Measurements from ENCODE around the gene ZNF549. TPM values are rescaled to one million over a fixed set of nuclear protein-coding genes. Genes with fewer than 3 reads are reported as not detected.
A peak's percentile ranks its signal among the peaks of the same experiment; 100 is the strongest.

The ZNF549 gene
- total and polyA plus RNA-seq, 4 donors, result 0.66 to 4.5 (median 1.5) TPM

DNA sequence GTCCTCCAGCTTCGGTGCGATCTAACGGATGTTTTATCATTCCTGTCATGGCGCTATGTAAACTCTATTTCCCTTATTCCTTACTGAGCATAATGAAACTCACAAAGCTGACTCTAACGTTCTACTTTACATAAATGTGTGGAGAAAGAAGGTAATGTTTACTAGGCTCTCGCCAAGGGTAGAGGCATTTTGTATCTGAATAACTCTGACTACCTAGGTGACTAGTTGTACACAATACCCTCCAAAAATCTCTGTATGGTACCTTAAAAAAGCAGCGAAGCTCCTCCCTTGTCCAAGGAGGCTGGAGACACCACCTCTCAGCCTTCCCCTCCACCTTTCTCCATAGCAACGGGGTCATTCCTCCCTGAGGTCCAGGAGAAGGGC is 72.2 kb downstream of the ZNF549 start:
- TF ChIP-seq, protein P1, sequence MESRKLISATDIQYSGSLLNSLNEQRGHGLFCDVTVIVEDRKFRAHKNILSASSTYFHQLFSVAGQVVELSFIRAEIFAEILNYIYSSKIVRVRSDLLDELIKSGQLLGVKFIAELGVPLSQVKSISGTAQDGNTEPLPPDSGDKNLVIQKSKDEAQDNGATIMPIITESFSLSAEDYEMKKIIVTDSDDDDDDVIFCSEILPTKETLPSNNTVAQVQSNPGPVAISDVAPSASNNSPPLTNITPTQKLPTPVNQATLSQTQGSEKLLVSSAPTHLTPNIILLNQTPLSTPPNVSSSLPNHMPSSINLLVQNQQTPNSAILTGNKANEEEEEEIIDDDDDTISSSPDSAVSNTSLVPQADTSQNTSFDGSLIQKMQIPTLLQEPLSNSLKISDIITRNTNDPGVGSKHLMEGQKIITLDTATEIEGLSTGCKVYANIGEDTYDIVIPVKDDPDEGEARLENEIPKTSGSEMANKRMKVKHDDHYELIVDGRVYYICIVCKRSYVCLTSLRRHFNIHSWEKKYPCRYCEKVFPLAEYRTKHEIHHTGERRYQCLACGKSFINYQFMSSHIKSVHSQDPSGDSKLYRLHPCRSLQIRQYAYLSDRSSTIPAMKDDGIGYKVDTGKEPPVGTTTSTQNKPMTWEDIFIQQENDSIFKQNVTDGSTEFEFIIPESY (IDR thresholded peaks at IDR 0.05), result no peak
- no peak for TF ChIP-seq HNF4A (conservative IDR thresholded peaks at IDR 0.05)
- Histone ChIP-seq H3K36me3 (ENCODE audit: control insufficient read depth in 4 of 4, insufficient read depth in 3 of 4, low read depth in 1 of 4, low read length in 3 of 4) (peaks cover under 1 to 7% (median 6%) of the 10 kb centered on the region in 4 donors), H3K4me1 (ENCODE audit: control insufficient read depth in 4 of 4, insufficient read depth in 4 of 4, low read length in 3 of 4) (peaks cover 3 to 14% (median 9%) of the 10 kb centered on the region in 4 donors), H3K27me3 (ENCODE audit: control insufficient read depth in 4 of 4, insufficient read depth in 4 of 4, low read length in 3 of 4) (no peaks in the 10 kb centered on the region), H3K27ac (ENCODE audit: low read depth in 1 of 2, low read length in 2 of 2) (no peak overlapping the region), H3K9ac (ENCODE audit: low read depth in 1 of 2, low read length in 2 of 2) (no peak overlapping the region), H3K9me3 (ENCODE audit: control insufficient read depth in 4 of 4, low read length in 3 of 4) (peaks cover 5 to 31% (median 25%) of the 10 kb centered on the region in 4 donors), H3K4me3 (ENCODE audit: low read depth in 1 of 3, low read length in 3 of 3) (peak overlapping the region; percentile 60 to 95 (median 81))
- WGBS, result 56% methylated on average over 8 of the region's 8 CpGs
- no peak for DNase-seq (ENCODE audit: low spot score)

DNA sequence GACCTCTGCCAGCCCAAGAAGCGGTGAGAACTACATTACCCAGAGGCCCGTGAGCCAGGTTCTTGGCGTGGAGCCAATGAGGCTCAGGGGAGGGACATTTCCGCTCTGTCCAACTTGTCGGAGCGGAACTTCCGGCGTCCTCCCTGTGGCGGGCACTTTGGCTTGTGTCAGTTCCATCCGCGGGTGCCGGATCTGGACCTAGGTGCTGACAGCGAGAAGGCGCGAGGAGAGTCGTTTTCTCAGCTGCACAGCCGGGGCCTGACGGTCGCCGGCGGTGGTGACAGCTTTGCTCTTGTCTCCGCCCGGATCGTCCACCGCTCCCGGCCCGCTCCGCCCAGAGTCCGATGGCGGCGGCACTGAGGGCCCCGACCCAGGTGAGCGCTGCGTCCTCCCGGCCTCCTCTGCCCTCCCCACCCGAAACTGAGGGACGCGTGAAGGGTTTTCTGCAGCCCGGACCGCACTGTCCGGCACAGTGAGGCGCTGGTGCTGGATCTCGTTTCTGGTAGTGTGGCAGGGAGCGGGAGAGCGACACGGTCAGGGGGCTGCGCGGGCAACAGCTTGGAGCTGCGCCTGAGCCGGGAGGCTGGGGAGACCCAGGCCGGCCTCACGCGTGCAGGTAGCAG is 72.7 kb downstream of the ZNF549 start, which contains the start of gene ZNF530:
Gene ZNF530, plus strand, starts transcription at position 125 of the 623 bp plus-strand sequence. CDS start 4,461 bp downstream, outside the sequence.
- DNase-seq (ENCODE audit: low spot score), result peak; percentile 93
- peaks cover 3 to 14% (median 9%) of the 10 kb centered on the region in 4 donors for H3K4me1 ChIP-seq (ENCODE audit: control insufficient read depth in 4 of 4, insufficient read depth in 4 of 4, low read length in 3 of 4)
- H3K9me3 ChIP-seq (ENCODE audit: control insufficient read depth in 4 of 4, low read length in 3 of 4), result peaks cover 5 to 36% (median 29%) of the 10 kb centered on the region in 4 donors
- TF ChIP-seq FOXA2 (IDR thresholded peaks at IDR 0.05) (no peak), SP1 (IDR thresholded peaks at IDR 0.05) (peak; percentile 11), RXRA (IDR thresholded peaks at IDR 0.05) (peak; percentile 26 to 29), HNF4A (conservative IDR thresholded peaks at IDR 0.05) (no peak), TAF1 (conservative IDR thresholded peaks at IDR 0.05) (no peak), RAD21 (IDR thresholded peaks at IDR 0.05) (peak; percentile 11 to 37), YY1 (IDR thresholded peaks at IDR 0.05) (peak; percentile 83), GABPA (IDR thresholded peaks at IDR 0.05 in 1 of 2, conservative IDR thresholded peaks at IDR 0.05 in 1 of 2) (peak; percentile 92 to 99), HNF4G (IDR thresholded peaks at IDR 0.05) (no peak), FOXA1 (IDR thresholded peaks at IDR 0.05) (no peak)
- TF ChIP-seq, protein P1 (IDR thresholded peaks at IDR 0.05), result peak; percentile 27
- TF ChIP-seq, protein P2, sequence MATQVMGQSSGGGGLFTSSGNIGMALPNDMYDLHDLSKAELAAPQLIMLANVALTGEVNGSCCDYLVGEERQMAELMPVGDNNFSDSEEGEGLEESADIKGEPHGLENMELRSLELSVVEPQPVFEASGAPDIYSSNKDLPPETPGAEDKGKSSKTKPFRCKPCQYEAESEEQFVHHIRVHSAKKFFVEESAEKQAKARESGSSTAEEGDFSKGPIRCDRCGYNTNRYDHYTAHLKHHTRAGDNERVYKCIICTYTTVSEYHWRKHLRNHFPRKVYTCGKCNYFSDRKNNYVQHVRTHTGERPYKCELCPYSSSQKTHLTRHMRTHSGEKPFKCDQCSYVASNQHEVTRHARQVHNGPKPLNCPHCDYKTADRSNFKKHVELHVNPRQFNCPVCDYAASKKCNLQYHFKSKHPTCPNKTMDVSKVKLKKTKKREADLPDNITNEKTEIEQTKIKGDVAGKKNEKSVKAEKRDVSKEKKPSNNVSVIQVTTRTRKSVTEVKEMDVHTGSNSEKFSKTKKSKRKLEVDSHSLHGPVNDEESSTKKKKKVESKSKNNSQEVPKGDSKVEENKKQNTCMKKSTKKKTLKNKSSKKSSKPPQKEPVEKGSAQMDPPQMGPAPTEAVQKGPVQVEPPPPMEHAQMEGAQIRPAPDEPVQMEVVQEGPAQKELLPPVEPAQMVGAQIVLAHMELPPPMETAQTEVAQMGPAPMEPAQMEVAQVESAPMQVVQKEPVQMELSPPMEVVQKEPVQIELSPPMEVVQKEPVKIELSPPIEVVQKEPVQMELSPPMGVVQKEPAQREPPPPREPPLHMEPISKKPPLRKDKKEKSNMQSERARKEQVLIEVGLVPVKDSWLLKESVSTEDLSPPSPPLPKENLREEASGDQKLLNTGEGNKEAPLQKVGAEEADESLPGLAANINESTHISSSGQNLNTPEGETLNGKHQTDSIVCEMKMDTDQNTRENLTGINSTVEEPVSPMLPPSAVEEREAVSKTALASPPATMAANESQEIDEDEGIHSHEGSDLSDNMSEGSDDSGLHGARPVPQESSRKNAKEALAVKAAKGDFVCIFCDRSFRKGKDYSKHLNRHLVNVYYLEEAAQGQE (IDR thresholded peaks at IDR 0.05), result no peak
- TF ChIP-seq, protein P3, sequence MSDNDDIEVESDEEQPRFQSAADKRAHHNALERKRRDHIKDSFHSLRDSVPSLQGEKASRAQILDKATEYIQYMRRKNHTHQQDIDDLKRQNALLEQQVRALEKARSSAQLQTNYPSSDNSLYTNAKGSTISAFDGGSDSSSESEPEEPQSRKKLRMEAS (IDR thresholded peaks at IDR 0.05), result peak; percentile 44
- H3K27me3 ChIP-seq (ENCODE audit: control insufficient read depth in 4 of 4, insufficient read depth in 4 of 4, low read length in 3 of 4), result no peaks in the 10 kb centered on the region
- H3K4me3 ChIP-seq (ENCODE audit: low read depth in 1 of 3, low read length in 3 of 3), result peak within 1 kb of the TSS; percentile 60 to 95 (median 81)
- no peak within 1 kb of the TSS for H3K9ac ChIP-seq (ENCODE audit: low read depth in 1 of 2, low read length in 2 of 2)
- no peak within 1 kb of the TSS for H3K27ac ChIP-seq (ENCODE audit: low read depth in 1 of 2, low read length in 2 of 2)
- H3K36me3 ChIP-seq (ENCODE audit: control insufficient read depth in 4 of 4, insufficient read depth in 3 of 4, low read depth in 1 of 4, low read length in 3 of 4), result peaks cover 2 to 12% (median 11%) of the 10 kb centered on the region in 4 donors
- WGBS, result under 1% methylated on average over 53 of the region's 53 CpGs
